Mesendoderm (in vitro differentiated cells): ENCODE data around the gene FLT1.

Experiments
- DNase-seq: peaks from one replicate; pipeline ENCODE4 v3.0.0; 2013
- H2AK5ac ChIP-seq: 2 replicates; pipeline ENCODE4 v1.6.1; 2013; ENCODE audit warnings: low read length, inconsistent platforms
- H2BK120ac ChIP-seq: 2 replicates; pipeline ENCODE4 v1.6.1; 2013; ENCODE audit warnings: low read depth, mild to moderate bottlenecking, low read length, moderate library complexity, mixed read lengths
- H2BK15ac ChIP-seq: replicated peaks from 2 replicates; pipeline ENCODE4 v1.6.1; 2013; ENCODE audit warnings: low read depth, mild to moderate bottlenecking, moderate library complexity
- H2BK5ac ChIP-seq: 2 replicates; pipeline ENCODE4 v1.6.1; 2013; ENCODE audit warnings: low read length, inconsistent platforms
- H3K18ac ChIP-seq: 2 replicates; pipeline ENCODE4 v1.6.1; 2013; ENCODE audit warnings: mild to moderate bottlenecking, low read length, mixed read lengths
- H3K23ac ChIP-seq: one replicate; pipeline ENCODE4 v1.6.1; 2013; ENCODE audit warnings: low read length
- H3K27ac ChIP-seq: 2 replicates; pipeline ENCODE4 v1.5.1; 2013; ENCODE audit warnings: low read depth, mild to moderate bottlenecking, inconsistent platforms, low read length, moderate library complexity
- H3K27me3 ChIP-seq: 2 replicates; pipeline ENCODE4 v1.6.1; 2013; ENCODE audit warnings: low read length, control low read depth, mild to moderate bottlenecking, inconsistent platforms; ENCODE audit not compliant: insufficient read depth, poor library complexity
- H3K36me3 ChIP-seq: 2 replicates; pipeline ENCODE4 v1.6.1; 2013; ENCODE audit warnings: low read length, inconsistent platforms; ENCODE audit not compliant: control insufficient read depth, insufficient read depth
- H3K4ac ChIP-seq: one replicate; pipeline ENCODE4 v1.6.1; 2013; ENCODE audit warnings: low read depth, mild to moderate bottlenecking, low read length, moderate library complexity
- H3K4me1 ChIP-seq: 2 replicates; pipeline ENCODE4 v1.6.1; 2013; ENCODE audit warnings: low read depth, low read length, inconsistent platforms; ENCODE audit not compliant: control insufficient read depth
- H3K4me2 ChIP-seq: 2 replicates; pipeline ENCODE4 v1.6.1; 2013; ENCODE audit warnings: low read length
- H3K4me3 ChIP-seq: 2 replicates; pipeline ENCODE4 v1.5.1; 2013; ENCODE audit warnings: mild to moderate bottlenecking, low read length
- H3K56ac ChIP-seq: one replicate; pipeline ENCODE4 v1.6.1; 2013; ENCODE audit warnings: low read length
- H3K79me1 ChIP-seq: 2 replicates; pipeline ENCODE4 v1.6.1; 2013; ENCODE audit warnings: low read length, inconsistent platforms
- H3K79me2 ChIP-seq: 2 replicates; pipeline ENCODE4 v1.6.1; 2013; ENCODE audit warnings: mild to moderate bottlenecking, low read length; ENCODE audit not compliant: control insufficient read depth, insufficient read depth
- H3K9ac ChIP-seq: 2 replicates; pipeline ENCODE4 v1.6.1; 2013; ENCODE audit warnings: low read length, inconsistent platforms
- H4K5ac ChIP-seq: one replicate; pipeline ENCODE4 v1.6.1; 2013; ENCODE audit warnings: low read length
- H4K8ac ChIP-seq: one replicate; pipeline ENCODE4 v1.6.1; 2013; ENCODE audit warnings: low read depth, mild to moderate bottlenecking, control low read depth, low read length, moderate library complexity
- WGBS: extraction: QIAGEN DNeasy Blood & Tissue Kit; methylation state at CpG from one replicate; pipeline ENCODE4 v1.1.7; 2013; ENCODE audit warnings: low lambda C conversion rate, missing lambda C conversion rate; ENCODE audit not compliant: insufficient coverage; ENCODE audit errors: extremely low coverage; 5-methylcytosine and 5-hydroxymethylcytosine counted together

FLT1 gene

GRCh38 chr13:28475916-28476725 lies 18.8 kb downstream of the FLT1 start:
- Histone ChIP-seq H2BK120ac (no peak overlapping the region), H3K23ac (no peak overlapping the region), H3K36me3 (no peaks in the 10 kb centered on the region), H3K79me1 (peaks cover 3% of the 10 kb centered on the region), H3K4me3 (no peak overlapping the region), H4K8ac (no peak overlapping the region), H3K4me2 (no peak overlapping the region), H3K4me1 (peaks cover 2% of the 10 kb centered on the region), H3K18ac (no peak overlapping the region), H2BK5ac (no peak overlapping the region), H3K79me2 (peaks cover 5% of the 10 kb centered on the region), H3K27me3 (no peaks in the 10 kb centered on the region), H3K9ac (no peak overlapping the region), H3K56ac (no peak overlapping the region), H3K4ac (no peak overlapping the region), H3K27ac (no peak overlapping the region), H2AK5ac (no peak overlapping the region), H4K5ac (no peak overlapping the region), H2BK15ac (peak overlapping the region; percentile 0)
- no CpG with 5 or more reads among the region's 7 CpGs for WGBS
- peak; percentile 52 for DNase-seq

GRCh38 chr13:28474491-28475134 lies 20.3 kb downstream of the FLT1 start:
- Histone ChIP-seq H2BK15ac (no peak overlapping the region), H3K4me1 (peaks cover 2% of the 10 kb centered on the region), H3K9ac (no peak overlapping the region), H2BK120ac (no peak overlapping the region), H3K36me3 (no peaks in the 10 kb centered on the region), H3K79me1 (no peaks in the 10 kb centered on the region), H4K5ac (no peak overlapping the region), H3K56ac (no peak overlapping the region), H3K4me3 (no peak overlapping the region), H3K4me2 (no peak overlapping the region), H3K79me2 (no peaks in the 10 kb centered on the region), H2AK5ac (no peak overlapping the region), H3K4ac (no peak overlapping the region), H4K8ac (no peak overlapping the region), H3K18ac (no peak overlapping the region), H3K27me3 (no peaks in the 10 kb centered on the region), H2BK5ac (no peak overlapping the region), H3K27ac (no peak overlapping the region), H3K23ac (no peak overlapping the region)
- no peak for DNase-seq
- WGBS, result no CpG with 5 or more reads among the region's 1 CpG

GRCh38 chr13:28473044-28473443 lies 21.9 kb downstream of the FLT1 start:
- Histone ChIP-seq H3K9ac (no peak overlapping the region), H3K4me1 (peaks cover 2% of the 10 kb centered on the region), H2BK5ac (no peak overlapping the region), H3K79me1 (no peaks in the 10 kb centered on the region), H2BK120ac (no peak overlapping the region), H3K4me3 (no peak overlapping the region), H3K36me3 (no peaks in the 10 kb centered on the region), H3K27ac (no peak overlapping the region), H3K18ac (no peak overlapping the region), H3K79me2 (no peaks in the 10 kb centered on the region), H3K27me3 (no peaks in the 10 kb centered on the region), H3K23ac (no peak overlapping the region), H2BK15ac (no peak overlapping the region), H3K4ac (no peak overlapping the region), H4K5ac (no peak overlapping the region), H2AK5ac (no peak overlapping the region), H3K4me2 (no peak overlapping the region), H4K8ac (no peak overlapping the region), H3K56ac (no peak overlapping the region)
- no peak for DNase-seq
- no CpG with 5 or more reads among the region's 7 CpGs for WGBS

- no peak overlapping the region for H2BK5ac ChIP-seq
- H4K8ac ChIP-seq, result no peak overlapping the region
- H3K27ac ChIP-seq, result no peak overlapping the region
- no peak overlapping the region for H3K9ac ChIP-seq
- DNase-seq, result no peak
- H2BK15ac ChIP-seq, result no peak overlapping the region
- H2BK120ac ChIP-seq, result no peak overlapping the region
- H3K4me3 ChIP-seq, result no peak overlapping the region
- H3K79me2 ChIP-seq, result no peaks in the 10 kb centered on the region
- no peak overlapping the region for H3K18ac ChIP-seq
- no peaks in the 10 kb centered on the region for H3K27me3 ChIP-seq
- H3K4me2 ChIP-seq, result no peak overlapping the region
- no peak overlapping the region for H3K4ac ChIP-seq
- H3K56ac ChIP-seq, result no peak overlapping the region
- WGBS, result no CpG with 5 or more reads among the region's 2 CpGs
- H3K4me1 ChIP-seq, result peaks cover 2% of the 10 kb centered on the region
- H2AK5ac ChIP-seq, result no peak overlapping the region
- H3K36me3 ChIP-seq, result no peaks in the 10 kb centered on the region
- H3K79me1 ChIP-seq, result no peaks in the 10 kb centered on the region
- H4K5ac ChIP-seq, result no peak overlapping the region
- no peak overlapping the region for H3K23ac ChIP-seq
Measured at GRCh38 chr13:28471421-28471820, 23.5 kb downstream of the FLT1 start.

GRCh38 chr13:28470296-28470695 lies 24.6 kb downstream of the FLT1 start:
- WGBS, result no CpG with 5 or more reads among the region's 4 CpGs
- Histone ChIP-seq H3K27me3 (no peaks in the 10 kb centered on the region), H3K4me1 (no peaks in the 10 kb centered on the region), H3K4me3 (no peak overlapping the region), H3K56ac (no peak overlapping the region), H4K5ac (no peak overlapping the region), H3K79me1 (no peaks in the 10 kb centered on the region), H3K18ac (no peak overlapping the region), H4K8ac (no peak overlapping the region), H3K23ac (no peak overlapping the region), H3K79me2 (no peaks in the 10 kb centered on the region), H3K4ac (no peak overlapping the region), H2BK15ac (no peak overlapping the region), H3K4me2 (no peak overlapping the region), H3K27ac (no peak overlapping the region), H2BK120ac (no peak overlapping the region), H2BK5ac (no peak overlapping the region), H2AK5ac (no peak overlapping the region), H3K9ac (no peak overlapping the region), H3K36me3 (no peaks in the 10 kb centered on the region)
- no peak for DNase-seq
